ENCODE results near the gene PEF1. TPM values are rescaled to one million over a fixed set of nuclear protein-coding genes. Genes with fewer than 3 reads are reported as not detected.

Gene PEF1
- total RNA-seq, 4 donors from 2014 or later: 101 to 124 (median 115) TPM

- H3K4me3 ChIP-seq (ENCODE audit: low read depth, poor library complexity, severe bottlenecking): no peak overlapping the region
- DNase-seq (ENCODE audit: low spot score in 2 of 2): peak in 1 of 2 donors; percentile 76
- no peak for TF ChIP-seq POLR2A (IDR thresholded peaks at IDR 0.05)
- no peak for TF ChIP-seq CTCF (IDR thresholded peaks at IDR 0.05)
- WGBS, 2 donors: 90 to 94% methylated on average over 14 to 16 of the region's 16 CpGs
- intact Hi-C loops (cut with DNase I; ENCODE audit: low total_unique reads): no loop called here
These were observed 19.8 kb downstream of the PEF1 start for GRCh38 chr1:31624731-31625514.

GRCh38 chr1:31624309-31624708, 20.4 kb downstream of the PEF1 start:
- WGBS, 2 donors: 69 to 75% methylated on average over 5 of the region's 5 CpGs
- DNase-seq (ENCODE audit: low spot score in 2 of 2): peak in 1 of 2 donors; percentile 34
- TF ChIP-seq CTCF (IDR thresholded peaks at IDR 0.05) (no peak), POLR2A (IDR thresholded peaks at IDR 0.05) (no peak)
- intact Hi-C loops (cut with DNase I; ENCODE audit: low total_unique reads): no loop called here
- H3K4me3 ChIP-seq (ENCODE audit: low read depth, poor library complexity, severe bottlenecking): no peak overlapping the region

GRCh38 chr1:31623365-31623764, 21.3 kb downstream of the PEF1 start:
- 94 to 95% methylated on average over 12 of the region's 12 CpGs for WGBS, 2 donors
- peak in 1 of 2 donors; percentile 76 for DNase-seq (ENCODE audit: low spot score in 2 of 2)
- no peak for TF ChIP-seq POLR2A (IDR thresholded peaks at IDR 0.05)
- TF ChIP-seq CTCF (IDR thresholded peaks at IDR 0.05): no peak

GRCh38 chr1:31621847-31622730, 22.6 kb downstream of the PEF1 start:
- intact Hi-C loops (cut with DNase I; ENCODE audit: low total_unique reads): no loop called here
- 74 to 78% methylated on average over 15 of the region's 15 CpGs for WGBS, 2 donors
- DNase-seq (ENCODE audit: low spot score in 2 of 2): peak in 1 of 2 donors; percentile 78
- no peak overlapping the region for H3K4me3 ChIP-seq (ENCODE audit: low read depth, poor library complexity, severe bottlenecking)
- no peak for TF ChIP-seq POLR2A (IDR thresholded peaks at IDR 0.05)
- no peak for TF ChIP-seq CTCF (IDR thresholded peaks at IDR 0.05)

More at GRCh38 chr1:31623365-31623764, 21.3 kb downstream of the PEF1 start:
- no peak overlapping the region for H3K4me3 ChIP-seq (ENCODE audit: low read depth, poor library complexity, severe bottlenecking)
- intact Hi-C loops (cut with DNase I; ENCODE audit: low total_unique reads): no loop called here

- intact Hi-C loops (cut with DNase I; ENCODE audit: low total_unique reads): no loop called here
- H3K4me3 ChIP-seq (ENCODE audit: low read depth, poor library complexity, severe bottlenecking): no peak overlapping the region
- WGBS, 2 donors: 89 to 92% methylated on average over 5 of the region's 5 CpGs
- DNase-seq (ENCODE audit: low spot score in 2 of 2): peak in 1 of 2 donors; percentile 65
- no peak for TF ChIP-seq CTCF (IDR thresholded peaks at IDR 0.05)
- no peak for TF ChIP-seq POLR2A (IDR thresholded peaks at IDR 0.05)
These were observed 23.2 kb downstream of the PEF1 start for GRCh38 chr1:31621498-31621820.
